GM21717 (cell line): ENCODE results near the gene DCD.
"Not testable (repeated sequence)": the region's sequence is repeated elsewhere in the genome, so short reads cannot be mapped to it uniquely, and the experiment has no call there.

Source experiments
- ATAC-seq: cut with Tn5 transposase; IDR thresholded peaks from one replicate; pipeline ENCODE4 v1.9.1; 2021; ENCODE audit warnings: mild to moderate bottlenecking, moderate library complexity; ENCODE audit not compliant: unreplicated experiment

The DCD gene

DNA sequence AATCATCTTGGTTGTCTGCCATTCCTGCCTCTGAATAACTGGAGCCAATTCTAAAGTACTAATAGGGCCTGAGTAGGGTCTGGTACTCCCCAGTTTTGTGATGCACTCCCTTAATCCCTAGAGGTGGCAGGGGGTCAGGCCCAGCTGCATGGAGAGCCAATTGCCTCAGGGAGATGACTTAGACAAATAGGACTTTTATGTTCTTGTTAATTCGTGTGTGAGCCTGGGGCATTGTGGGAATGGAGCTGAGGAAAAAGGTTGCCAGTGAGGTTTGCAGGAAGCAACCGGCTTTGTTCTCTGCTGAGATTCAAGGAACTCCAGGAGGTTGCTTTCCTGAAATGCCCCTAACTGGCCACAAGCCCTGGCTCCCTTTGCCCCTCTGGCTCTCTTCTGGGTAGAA, 6.8 kb upstream of the DCD start:
- ATAC-seq: no peak

DNA sequence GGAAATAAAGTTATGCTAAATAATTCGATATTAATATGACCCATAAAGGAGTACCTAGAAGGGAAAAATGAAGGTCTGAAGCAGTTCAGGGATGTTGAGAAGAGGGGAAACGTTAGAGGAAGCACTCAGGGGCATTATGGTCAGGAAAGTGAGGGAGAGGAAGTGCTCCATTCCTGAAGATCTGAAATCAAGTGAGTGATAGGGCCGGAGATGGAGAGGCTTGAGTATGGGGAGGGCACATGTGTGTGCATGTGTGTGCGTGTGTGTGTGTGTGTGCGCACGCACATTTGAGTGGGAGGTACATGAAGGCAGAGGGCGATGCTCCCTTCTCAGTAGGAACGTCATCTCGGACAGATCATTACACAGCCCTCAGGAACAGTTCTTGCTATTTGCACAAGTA, 4.9 kb upstream of the DCD start:
- ATAC-seq: no peak

DNA sequence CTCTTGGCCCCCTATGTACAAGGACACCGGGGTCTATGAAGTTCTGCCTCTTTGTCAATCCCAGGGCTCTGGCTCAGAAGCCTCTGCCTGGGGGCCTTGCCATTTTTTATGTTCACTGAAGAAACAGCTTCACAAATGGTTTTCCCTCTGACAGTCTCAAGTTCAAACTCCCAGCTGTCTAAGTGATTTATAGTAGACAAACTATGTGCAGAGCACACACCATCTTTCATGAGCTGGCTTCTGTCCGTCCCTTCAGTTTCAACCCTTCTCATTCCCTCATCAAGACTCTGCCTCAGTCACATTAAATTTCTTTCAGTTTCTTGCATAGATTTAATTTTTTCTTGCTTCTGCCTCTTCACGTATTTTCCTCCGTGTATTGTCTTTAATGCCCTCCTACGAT, 2.7 kb upstream of the DCD start:
- no peak for ATAC-seq

DNA sequence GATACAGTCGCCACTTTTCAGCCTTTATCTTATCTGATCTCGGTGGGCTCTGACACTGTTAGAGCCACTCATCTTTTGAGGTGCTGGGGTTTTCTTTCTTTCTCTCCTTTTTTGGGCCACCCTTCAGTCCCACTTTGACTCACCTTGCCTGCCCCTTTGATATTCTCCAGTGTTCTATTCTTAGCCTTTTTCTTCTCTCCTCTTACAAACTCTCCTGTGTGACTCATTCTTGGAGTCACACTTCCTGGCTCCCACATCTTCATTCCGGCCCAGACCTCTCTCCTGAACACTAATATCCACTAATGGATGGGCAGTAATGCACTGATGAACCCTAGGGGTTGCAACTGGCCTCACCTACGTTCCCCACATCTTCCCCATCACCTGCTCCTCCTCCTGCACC, 2.2 kb upstream of the DCD start:
- no peak for ATAC-seq

DNA sequence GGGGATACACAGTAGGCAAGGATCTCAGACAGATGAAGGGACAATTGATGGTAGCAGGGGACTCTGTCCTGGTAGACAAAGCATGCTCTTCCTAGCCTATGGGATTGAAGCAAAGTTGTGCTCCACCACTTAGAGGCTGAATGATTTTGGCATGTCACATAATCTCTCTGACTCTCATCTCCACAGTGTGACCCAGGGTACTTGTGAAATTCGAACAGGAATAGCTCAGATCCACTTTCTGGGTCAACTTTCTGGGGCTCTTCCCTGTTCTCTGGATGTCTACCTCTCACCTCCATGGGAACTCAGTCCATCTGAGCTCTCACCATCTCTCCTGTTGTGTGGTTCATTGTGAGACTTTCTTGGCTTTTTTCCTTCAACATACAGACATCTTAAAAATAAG, 1.7 kb upstream of the DCD start:
- no peak for ATAC-seq

DNA sequence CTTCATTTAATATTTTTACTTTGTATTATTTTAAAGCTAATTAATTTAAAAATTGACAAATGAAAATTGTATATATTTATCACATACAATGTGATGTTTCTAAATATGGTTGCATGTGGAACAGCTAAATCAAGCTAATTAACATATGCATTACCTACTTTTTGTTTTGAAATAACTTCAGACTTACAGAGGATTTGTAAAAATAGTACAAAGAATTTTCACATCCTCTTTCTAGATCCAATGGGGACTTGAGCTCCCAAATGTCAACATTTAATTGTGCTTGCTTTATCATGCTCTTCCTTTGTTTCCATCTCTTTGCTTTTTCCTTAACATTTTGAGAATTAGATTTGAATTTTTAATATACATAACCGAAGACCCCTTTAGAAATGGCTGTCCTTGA, 6.6 kb downstream of the DCD start:
- no peak for ATAC-seq

DNA sequence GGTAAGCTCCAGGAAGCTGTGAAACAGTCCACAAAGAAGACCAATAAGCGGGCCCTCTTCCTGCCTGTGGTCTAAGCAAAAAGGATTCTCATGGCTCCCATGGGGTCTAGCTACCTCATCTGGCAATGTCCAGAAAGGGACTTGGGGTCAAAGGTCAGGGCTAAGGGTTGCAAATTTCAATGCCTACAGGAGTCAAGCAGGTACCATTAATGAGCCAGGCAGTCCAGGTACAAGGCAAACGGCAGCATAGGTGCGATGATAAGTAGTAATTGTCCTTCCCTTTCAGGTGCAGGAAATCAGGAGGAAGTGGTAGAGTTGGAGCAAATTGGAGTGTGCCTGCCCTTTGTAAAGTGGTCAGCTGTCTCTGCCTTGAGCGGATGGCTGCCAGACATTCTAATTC, 7.1 kb downstream of the DCD start:
- ATAC-seq: no peak

DNA sequence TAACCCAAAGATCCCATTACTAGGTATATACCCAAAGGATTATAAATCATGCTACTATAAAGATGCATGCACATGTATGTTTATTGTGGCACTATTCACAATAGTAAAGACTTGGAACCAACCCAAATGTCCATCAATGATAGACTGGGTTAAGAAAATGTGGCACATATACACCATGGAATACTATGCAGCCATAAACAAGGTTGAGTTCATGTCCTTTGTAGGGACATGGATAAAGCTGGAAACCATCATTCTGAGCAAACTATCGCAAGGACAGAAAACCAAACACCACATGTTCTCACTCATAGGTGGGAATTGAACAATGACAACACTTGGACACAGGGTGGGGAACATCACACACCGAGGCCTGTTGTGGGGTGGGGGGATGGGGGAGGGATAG, 9.1 kb downstream of the DCD start:
- ATAC-seq: not testable (repeated sequence)

DNA sequence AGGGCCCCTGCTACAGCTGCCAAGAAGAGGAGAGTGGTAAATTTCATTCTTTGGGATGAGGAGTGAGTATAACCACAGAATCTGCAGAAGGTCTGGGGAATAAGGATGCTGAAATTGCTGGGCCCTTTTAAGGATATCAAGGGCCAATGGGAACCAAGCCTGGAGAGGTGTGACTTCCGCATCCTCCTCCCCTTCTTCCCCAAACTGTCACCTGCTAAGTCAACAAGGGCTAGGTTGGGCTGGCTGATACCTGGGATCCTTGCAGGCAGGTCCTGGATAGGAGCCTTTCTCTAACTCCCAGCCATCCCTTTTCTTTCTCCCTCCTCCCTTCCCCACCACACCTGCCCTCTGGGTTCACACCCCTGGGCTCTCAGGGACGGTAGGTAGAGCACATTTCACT, 13.4 kb downstream of the DCD start, which contains the start of gene LACRT:
LACRT (minus strand) TSS at position 101 of the 400 bp plus-strand sequence; CDS start at position 47, 54 bp downstream.
- no peak for ATAC-seq

DNA sequence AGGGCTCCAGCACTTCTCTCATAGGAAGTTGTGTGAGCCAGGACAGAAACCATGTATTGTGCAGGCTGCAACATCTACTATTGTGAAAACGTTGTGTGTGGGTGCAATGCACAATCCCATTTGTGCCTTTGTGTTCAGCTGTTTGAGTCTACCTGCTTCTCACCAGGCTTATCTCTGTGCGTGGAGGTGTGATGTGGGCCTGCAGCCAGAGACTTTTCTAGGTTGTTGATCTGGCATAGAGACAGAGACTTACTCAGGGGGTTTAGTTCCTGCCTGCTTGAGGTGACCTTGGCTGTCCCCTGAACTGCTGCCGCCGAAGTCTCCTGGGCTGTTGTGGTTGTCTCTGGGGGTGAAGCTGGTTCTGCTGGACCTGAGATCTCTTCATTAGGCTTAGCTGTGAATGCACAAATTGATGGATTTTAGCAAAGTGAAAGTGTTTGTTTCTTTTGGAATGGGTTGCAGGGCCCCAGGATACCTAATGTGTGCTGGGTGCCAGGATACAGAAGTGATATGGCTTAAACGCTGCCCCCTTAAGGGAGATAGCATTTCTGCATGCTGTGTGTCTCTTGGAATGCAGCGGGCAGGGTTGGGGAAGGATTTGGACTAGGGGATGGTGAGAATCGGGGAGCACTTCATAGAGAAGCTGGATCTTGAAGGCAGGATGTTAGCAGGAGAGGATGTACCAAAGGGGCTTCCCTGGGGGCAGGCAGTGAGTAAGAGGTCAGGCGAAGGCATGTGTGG, 16.0 kb downstream of the DCD start:
- ATAC-seq: no peak

DNA sequence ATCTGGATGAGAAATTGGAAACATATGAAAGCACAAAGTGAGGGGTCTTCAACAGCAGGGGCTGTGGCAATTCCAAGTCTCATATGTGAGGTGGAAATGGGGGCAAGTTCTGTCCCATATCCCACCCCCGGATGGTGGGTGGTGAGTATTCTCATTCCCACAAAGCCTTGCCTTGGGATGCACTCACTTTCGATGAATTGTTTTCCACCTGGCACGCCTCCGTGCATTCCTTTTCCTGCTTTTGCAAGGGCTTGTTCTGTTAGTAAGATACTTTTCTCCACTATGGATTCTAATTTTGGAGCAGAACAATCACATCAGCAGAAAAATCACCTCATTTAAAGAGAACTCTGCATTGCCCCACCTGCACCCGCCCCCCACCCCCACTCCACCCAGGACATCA, 16.6 kb downstream of the DCD start:
- ATAC-seq: no peak

DNA sequence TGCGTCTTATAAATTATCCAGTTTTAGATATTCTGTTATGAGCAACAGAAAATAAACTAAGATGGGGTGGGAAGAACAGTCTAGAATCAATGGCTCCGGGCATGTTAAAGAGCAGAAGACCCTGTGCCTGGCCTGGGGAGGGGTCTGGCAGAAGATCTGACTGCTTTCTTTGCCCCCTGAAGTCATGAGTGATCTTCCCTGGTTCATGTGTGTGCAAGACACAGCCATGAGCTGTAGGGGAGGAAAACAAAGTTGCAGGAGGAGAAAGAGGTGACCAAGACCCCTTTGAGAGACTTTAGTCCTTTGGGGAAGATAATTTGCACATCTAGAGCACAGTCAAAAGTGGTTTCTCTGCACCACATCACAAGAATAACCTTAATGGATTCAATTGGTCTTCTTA, 18.2 kb downstream of the DCD start:
- no peak for ATAC-seq

DNA sequence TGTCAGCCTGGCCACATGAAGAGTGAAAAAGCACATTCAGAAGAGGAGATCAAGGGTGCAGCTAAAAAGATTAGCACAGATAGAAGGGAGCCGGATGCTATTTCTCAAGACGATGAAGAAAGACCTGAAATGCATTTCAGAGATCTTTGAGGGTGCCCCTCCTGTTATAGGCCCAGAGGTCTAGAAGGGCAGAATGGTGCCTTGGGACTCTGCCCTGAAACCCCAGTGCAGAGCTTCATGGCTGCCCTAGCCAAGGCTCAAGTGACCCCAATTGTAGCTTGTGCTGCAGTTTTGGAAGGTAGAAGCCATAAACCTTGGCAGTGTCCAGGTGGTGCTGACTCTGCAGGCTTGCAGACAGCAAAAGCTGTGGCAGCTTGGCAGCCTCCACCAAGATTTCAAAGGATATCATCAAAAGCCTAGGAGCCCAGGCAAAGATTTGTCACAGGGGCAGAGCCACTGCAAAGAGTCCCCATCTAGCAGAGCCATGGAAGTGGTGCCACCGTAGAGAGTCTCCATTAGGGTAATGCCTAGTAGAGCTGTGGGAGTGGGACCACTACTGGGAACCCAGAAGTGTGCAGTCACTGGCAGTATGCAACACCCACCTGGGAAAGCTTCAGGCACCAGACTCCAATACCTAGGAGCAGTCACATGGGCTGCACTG, 19.8 kb downstream of the DCD start:
- ATAC-seq: no peak

DNA sequence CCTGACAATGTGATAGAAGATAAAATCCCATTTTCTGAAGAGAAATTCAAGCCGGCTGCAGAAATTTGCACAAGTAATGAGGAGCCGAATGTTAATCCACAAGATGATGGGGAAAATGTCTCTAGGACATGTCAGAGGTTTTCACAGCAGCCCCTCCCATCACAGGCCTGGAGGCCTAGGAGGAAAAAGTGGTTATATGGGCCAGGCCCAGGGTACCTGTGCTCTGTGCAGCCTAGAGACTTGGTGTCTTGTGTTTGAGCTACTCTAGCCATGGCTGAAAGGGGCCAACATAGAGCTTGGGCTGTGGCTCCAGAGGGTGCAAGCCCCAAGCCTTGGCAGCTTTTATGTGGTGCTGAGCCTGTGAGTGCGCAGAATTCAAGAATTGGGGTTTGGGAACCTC, 20.9 kb downstream of the DCD start:
- no peak for ATAC-seq

DNA sequence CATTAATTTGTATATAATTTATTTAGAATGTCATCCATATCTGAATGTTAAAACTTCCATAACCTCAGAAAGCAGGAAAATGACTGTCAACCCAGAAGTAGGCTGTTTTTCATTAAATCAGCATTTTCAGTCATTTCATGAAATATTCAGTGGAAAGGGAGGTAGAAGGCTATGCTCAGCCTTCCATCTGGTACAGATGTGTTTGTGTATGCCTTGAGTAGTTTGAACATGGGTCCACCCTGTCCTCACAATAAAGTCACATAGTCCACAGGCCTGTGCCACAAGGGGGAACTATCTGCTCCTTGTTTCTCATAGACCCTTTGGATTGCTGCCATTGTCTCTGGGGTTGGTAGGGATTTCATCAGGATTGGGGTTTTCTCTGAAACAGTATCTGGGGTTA, 22.6 kb downstream of the DCD start:
- no peak for ATAC-seq

DNA sequence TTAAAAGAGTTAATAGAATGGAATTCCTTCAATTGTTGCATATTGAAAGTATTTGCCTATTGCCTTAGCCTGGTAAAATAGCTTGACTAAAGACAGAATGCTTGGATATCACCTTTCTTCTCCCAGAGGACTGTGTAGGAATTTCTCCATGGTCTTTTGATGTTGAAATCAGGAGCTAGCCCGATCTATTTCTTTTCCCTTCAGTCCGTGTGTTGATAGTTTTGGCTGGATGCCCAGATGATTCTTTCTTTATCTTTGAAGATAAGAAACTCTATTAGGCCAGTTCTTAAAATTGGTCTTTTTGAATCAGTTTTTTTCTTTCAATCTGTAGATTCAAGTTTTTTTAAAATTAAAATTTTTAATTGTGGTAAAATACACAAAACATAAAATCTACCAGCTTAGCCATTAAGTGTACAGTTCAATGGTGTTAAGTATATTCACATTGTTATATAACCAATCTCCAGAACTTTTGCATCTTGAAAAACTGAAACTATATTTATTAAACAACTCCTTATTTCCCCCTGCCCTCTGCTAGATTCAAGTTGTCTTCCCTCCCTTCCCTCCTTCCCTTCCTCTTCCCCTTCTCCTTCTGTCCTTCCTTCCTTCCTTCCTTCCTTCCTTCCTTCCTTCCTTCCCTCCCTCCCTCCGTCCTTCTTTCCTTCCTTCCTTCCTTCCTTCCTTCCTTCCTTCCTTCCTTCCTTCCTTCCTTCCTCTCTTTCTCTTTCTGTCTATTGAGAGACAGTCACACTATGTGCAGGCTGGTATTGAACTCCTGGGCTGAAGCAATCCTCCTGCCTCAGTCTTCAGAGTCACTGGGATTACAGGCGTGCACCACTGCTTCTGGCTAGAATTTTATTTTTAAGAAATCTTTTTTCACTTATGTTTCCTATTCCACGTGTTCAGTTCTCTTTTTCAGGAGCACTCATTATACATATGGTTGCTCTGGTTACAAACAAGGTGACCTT, 23.6 kb downstream of the DCD start:
- no peak for ATAC-seq

DNA sequence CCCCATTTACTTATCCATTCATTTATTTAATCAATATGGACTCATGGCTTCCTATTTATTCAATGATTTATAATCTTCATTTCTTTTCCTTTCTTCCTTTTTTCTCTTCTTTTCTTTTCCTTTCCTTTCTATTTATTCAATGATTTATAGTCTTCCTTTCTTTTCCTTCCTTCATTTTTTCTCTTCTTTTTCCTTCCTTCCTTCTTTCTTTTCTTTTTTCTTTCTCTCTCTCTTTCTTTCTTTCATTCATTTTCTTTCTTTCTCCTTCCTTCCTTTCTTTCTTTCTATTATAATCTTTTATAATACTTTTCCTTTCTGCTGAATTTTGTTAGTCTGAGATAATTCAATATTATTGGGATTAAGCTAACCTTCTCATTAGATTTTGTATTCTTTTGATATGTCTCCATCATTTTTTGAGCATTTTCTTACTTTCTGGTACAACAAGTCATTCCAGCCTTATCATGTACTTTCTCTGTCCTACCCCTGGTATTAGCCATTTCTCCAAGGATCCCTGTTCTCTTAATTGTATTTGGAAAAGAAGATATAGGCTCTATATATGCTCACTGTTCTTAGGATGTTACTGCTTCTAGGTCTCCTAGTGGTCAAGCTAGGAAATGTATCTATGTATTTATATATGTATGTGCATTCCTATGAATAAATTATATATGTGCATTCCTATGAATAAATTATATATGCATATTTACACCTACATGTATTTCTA, 25.5 kb downstream of the DCD start:
- no peak for ATAC-seq

DNA sequence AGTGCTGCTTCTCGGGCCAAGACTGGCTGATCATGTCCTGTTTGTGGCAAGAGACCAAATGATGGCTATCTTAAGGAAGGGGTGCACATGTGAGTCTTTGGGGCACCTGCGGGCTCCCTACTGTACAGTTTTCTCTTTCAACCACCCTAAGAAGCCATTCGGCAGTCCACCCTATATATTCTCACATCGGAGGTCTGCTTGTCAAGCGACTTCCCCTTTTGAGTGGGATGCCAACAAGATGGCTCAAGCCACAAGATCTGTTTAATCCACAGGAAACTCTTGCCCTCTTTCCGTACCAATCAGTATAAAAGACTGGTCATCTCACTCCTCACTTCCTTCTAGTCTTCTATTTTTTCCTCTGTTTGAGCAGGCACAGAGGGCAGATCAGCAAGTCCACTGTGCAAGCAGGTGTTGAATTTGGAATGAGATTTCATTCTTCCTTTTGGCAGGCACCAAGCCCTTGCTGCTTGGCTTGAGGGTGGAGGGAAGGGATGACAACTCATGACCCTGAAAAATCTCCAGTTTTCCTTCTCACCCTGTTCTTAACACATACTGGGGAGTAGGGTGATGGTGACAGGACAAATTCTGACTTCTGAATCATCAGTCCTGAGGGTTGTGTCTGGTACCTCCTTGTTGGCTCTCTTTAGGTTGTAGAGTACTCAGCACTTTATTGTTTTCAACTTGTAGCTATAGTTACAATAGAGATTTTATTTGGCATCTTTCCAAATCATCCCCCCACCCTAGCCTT, 31.1 kb downstream of the DCD start:
- no peak for ATAC-seq

DNA sequence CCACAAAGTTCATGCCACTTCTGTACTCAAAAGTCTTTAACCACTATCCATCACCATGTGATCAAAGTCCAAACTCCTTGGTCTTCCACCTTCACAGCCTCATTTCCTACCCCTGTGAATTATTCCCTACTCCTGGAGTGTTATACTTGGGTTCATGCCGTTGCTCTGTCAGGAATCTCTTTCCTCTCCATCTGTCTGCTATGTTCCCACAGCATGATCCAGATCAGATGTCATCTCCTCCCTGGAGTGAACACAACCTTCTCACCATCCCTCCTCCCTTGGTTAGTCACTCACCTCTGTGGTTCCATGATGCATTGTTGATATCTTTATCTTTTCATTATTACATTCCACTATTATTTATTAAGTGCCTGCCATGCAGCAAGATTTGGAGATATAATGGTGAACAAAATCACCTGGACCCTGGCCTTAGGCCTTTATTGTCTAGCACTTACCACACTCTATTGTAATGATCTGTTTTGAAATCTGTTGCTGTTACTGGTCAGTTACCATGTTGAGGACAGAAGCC, 35.9 kb downstream of the DCD start:
- ATAC-seq: no peak

DNA sequence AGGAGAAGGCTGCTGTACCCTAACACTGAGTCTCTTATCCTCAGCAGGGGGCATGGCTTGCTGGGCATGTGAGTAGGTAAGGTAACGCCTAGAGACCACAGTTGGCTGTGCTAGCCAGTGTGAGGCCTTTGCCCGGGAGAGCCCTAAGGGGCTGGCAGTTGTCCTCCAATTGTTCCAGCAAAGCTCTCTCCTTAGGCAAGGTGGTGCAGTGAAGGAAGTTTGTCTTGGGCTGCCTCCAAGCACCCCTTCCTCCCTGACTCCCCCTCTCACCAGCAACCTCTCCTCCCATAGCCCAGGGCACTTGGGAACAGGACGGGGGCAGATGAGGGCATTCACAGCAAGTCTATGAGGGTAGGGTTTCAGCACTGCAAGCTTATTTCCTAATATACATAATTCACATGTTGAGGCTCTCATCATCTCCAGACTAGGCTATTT, 36.4 kb downstream of the DCD start:
- no peak for ATAC-seq
